Stimulated activated CD4-positive, alpha-beta T cell treated with anti-CD3 and anti-CD28 coated beads, Interleukin-2, amount 100 ng/mL, for 4 hours (primary cell): Measurements from ENCODE around the gene HMGCS2.
"Not testable (repeated sequence)": the region's sequence is repeated elsewhere in the genome, so short reads cannot be mapped to it uniquely, and the experiment has no call there.

Source experiments
- DNase-seq: peaks from one replicate; pipeline ENCODE4 v3.0.0-alpha.2; 2020; ENCODE audit warnings: low read depth

HMGCS2 gene

GRCh38 chr1:119790451-119791198 lies 21.9 kb upstream of the HMGCS2 start:
- no peak for DNase-seq

GRCh38 chr1:119787776-119788175 lies 19.1 kb upstream of the HMGCS2 start:
- no peak for DNase-seq

GRCh38 chr1:119786473-119787050 lies 17.9 kb upstream of the HMGCS2 start:
- not testable (repeated sequence) for DNase-seq

- DNase-seq = not testable (repeated sequence)
Measured at GRCh38 chr1:119786046-119786445, 17.3 kb upstream of the HMGCS2 start.

- no peak for DNase-seq
Measured at GRCh38 chr1:119784191-119784781, 15.6 kb upstream of the HMGCS2 start.

GRCh38 chr1:119783354-119784185 lies 14.9 kb upstream of the HMGCS2 start:
- DNase-seq = no peak

- no peak for DNase-seq
Measured at GRCh38 chr1:119782631-119783325, 14.1 kb upstream of the HMGCS2 start.

GRCh38 chr1:119781434-119782210 lies 12.9 kb upstream of the HMGCS2 start:
- no peak for DNase-seq

- no peak for DNase-seq
Measured at GRCh38 chr1:119779869-119780356, 11.2 kb upstream of the HMGCS2 start.

GRCh38 chr1:119778886-119779560 lies 10.3 kb upstream of the HMGCS2 start:
- no peak for DNase-seq

- DNase-seq = no peak
Measured at GRCh38 chr1:119778359-119778758, 9.7 kb upstream of the HMGCS2 start.

GRCh38 chr1:119774746-119775490 lies 6.2 kb upstream of the HMGCS2 start:
- DNase-seq = no peak

- DNase-seq = no peak
Measured at GRCh38 chr1:119773711-119774241, 5.1 kb upstream of the HMGCS2 start.

- no peak for DNase-seq
Measured at GRCh38 chr1:119772298-119772697, 3.6 kb upstream of the HMGCS2 start.

GRCh38 chr1:119771770-119772169 lies 3.1 kb upstream of the HMGCS2 start:
- no peak for DNase-seq

- no peak for DNase-seq
Measured at GRCh38 chr1:119771016-119771415, 2.3 kb upstream of the HMGCS2 start.

GRCh38 chr1:119767486-119767885 lies 1.2 kb downstream of the HMGCS2 start:
- DNase-seq = no peak

GRCh38 chr1:119766374-119766794 lies 2.3 kb downstream of the HMGCS2 start:
- DNase-seq = no peak

- DNase-seq = no peak
Measured at GRCh38 chr1:119764220-119764619, 4.5 kb downstream of the HMGCS2 start.
